H9 (cell line): ENCODE data around the gene KEAP1. TPM values are rescaled to one million over a fixed set of nuclear protein-coding genes. Genes with fewer than 3 reads are reported as not detected.

Source experiments
- DNase-seq: peaks from one replicate; pipeline ENCODE4 v3.0.0-alpha.2; 2017
- H2AFZ ChIP-seq: one replicate; pipeline ENCODE4 v1.6.1; 2013; ENCODE audit warnings: mild to moderate bottlenecking, low read length, control low read depth, moderate library complexity
- H2AK5ac ChIP-seq: 2 replicates; pipeline ENCODE4 v1.6.1; 2013; ENCODE audit warnings: low read length, control low read depth, mixed read lengths; ENCODE audit not compliant: insufficient read length
- H2BK120ac ChIP-seq: one replicate; pipeline ENCODE4 v1.6.1; 2013; ENCODE audit warnings: low read depth, mild to moderate bottlenecking, low read length, control low read depth, inconsistent platforms; ENCODE audit not compliant: poor library complexity, severe bottlenecking
- H2BK12ac ChIP-seq: 2 replicates; pipeline ENCODE4 v1.6.1; 2013; ENCODE audit warnings: low read length, control low read depth, mixed read lengths, low read depth; ENCODE audit not compliant: insufficient read length
- H2BK15ac ChIP-seq: 2 replicates; pipeline ENCODE4 v1.6.1; 2013; ENCODE audit warnings: low read depth, low read length, control low read depth
- H2BK20ac ChIP-seq: one replicate; pipeline ENCODE4 v1.6.1; 2013; ENCODE audit warnings: low read depth, mild to moderate bottlenecking, low read length, control low read depth, inconsistent platforms; ENCODE audit not compliant: poor library complexity, severe bottlenecking
- H2BK5ac ChIP-seq: 2 replicates; pipeline ENCODE4 v1.6.1; 2013; ENCODE audit warnings: low read length, control low read depth, mixed read lengths; ENCODE audit not compliant: insufficient read length
- H3K14ac ChIP-seq: 2 replicates; pipeline ENCODE4 v1.6.1; 2013; ENCODE audit warnings: low read length, control low read depth; ENCODE audit not compliant: insufficient read depth
- H3K18ac ChIP-seq: 2 replicates; pipeline ENCODE4 v1.6.1; 2013; ENCODE audit warnings: low read depth, mild to moderate bottlenecking, mixed read lengths, low read length, control low read depth; ENCODE audit not compliant: insufficient read length
- H3K23ac ChIP-seq: 2 replicates; pipeline ENCODE4 v1.6.1; 2013; ENCODE audit warnings: low read length, control low read depth, mixed read lengths, low read depth; ENCODE audit not compliant: insufficient read length
- H3K23me2 ChIP-seq: 2 replicates; pipeline ENCODE4 v1.6.1; 2013; ENCODE audit warnings: low read depth, mild to moderate bottlenecking, mixed read lengths, low read length, control low read depth; ENCODE audit not compliant: insufficient read length, poor library complexity, severe bottlenecking
- H3K27ac ChIP-seq: 2 replicates; pipeline ENCODE4 v1.5.1; 2013; ENCODE audit warnings: low read length, control low read depth, mixed read lengths, low read depth; ENCODE audit not compliant: insufficient read length
- H3K27me3 ChIP-seq: 2 replicates; pipeline ENCODE4 v1.6.1; 2013; ENCODE audit warnings: low read length, control low read depth, inconsistent platforms; ENCODE audit not compliant: insufficient read depth
- H3K4ac ChIP-seq: 2 replicates; pipeline ENCODE4 v1.6.1; 2013; ENCODE audit warnings: low read depth, mild to moderate bottlenecking, control low read depth, inconsistent platforms, low read length, moderate library complexity
- H3K4me1 ChIP-seq: 2 replicates; pipeline ENCODE4 v1.6.1; 2013; ENCODE audit warnings: low read length, control low read depth, inconsistent platforms; ENCODE audit not compliant: insufficient read depth
- H3K4me2 ChIP-seq: 2 replicates; pipeline ENCODE4 v1.6.1; 2013; ENCODE audit warnings: low read length, control low read depth, mixed read lengths; ENCODE audit not compliant: insufficient read length, insufficient read depth
- H3K56ac ChIP-seq: 2 replicates; pipeline ENCODE4 v1.6.1; 2013; ENCODE audit warnings: low read depth, mild to moderate bottlenecking, mixed read lengths, low read length, control low read depth; ENCODE audit not compliant: insufficient read length
- H3K79me1 ChIP-seq: 2 replicates; pipeline ENCODE4 v1.6.1; 2013; ENCODE audit warnings: low read depth, mild to moderate bottlenecking, moderate library complexity, low read length, control low read depth, inconsistent platforms; ENCODE audit not compliant: insufficient read depth, poor library complexity, severe bottlenecking
- H3K79me2 ChIP-seq: 2 replicates; pipeline ENCODE4 v1.6.1; 2013; ENCODE audit warnings: low read length, control low read depth, inconsistent platforms; ENCODE audit not compliant: insufficient read depth
- H3K9ac ChIP-seq: 2 replicates; pipeline ENCODE4 v1.6.1; 2013; ENCODE audit warnings: low read length, control low read depth, mixed read lengths; ENCODE audit not compliant: insufficient read length; ENCODE audit errors: extremely low read depth
- H3K9me3 ChIP-seq: one replicate; pipeline ENCODE4 v1.6.1; 2013; ENCODE audit warnings: low read depth, low read length, inconsistent platforms; ENCODE audit not compliant: control insufficient read depth
- H3T11ph ChIP-seq: one replicate; pipeline ENCODE4 v1.6.1; 2013; ENCODE audit warnings: mild to moderate bottlenecking, low read length, control low read depth, inconsistent platforms
- H4K20me1 ChIP-seq: one replicate; pipeline ENCODE4 v1.6.1; 2013; ENCODE audit not compliant: control insufficient read depth, insufficient read length, insufficient read depth
- H4K5ac ChIP-seq: 2 replicates; pipeline ENCODE4 v1.6.1; 2013; ENCODE audit warnings: low read depth, mild to moderate bottlenecking, mixed read lengths, low read length, control low read depth; ENCODE audit not compliant: insufficient read length
- H4K8ac ChIP-seq: replicated peaks from 2 replicates; pipeline ENCODE4 v1.6.1; 2013; ENCODE audit warnings: low read length, control low read depth, mixed read lengths, low read depth; ENCODE audit not compliant: insufficient read length
- H4K91ac ChIP-seq: 2 replicates; pipeline ENCODE4 v1.6.1; 2013; ENCODE audit warnings: low read depth, mild to moderate bottlenecking, moderate library complexity, mixed read lengths, low read length, control low read depth; ENCODE audit not compliant: insufficient read length
- H3K27ac Mint-ChIP-seq, 3 experiments: 2 replicates in 2 of 3; 3 replicates in 1 of 3; pipeline ENCODE4 v1.8.0; 2020 to 2021; ENCODE audit warnings: mixed read lengths in 3 of 3, mild to moderate bottlenecking in 1 of 3, moderate library complexity in 1 of 3
- H3K27me3 Mint-ChIP-seq: 2 replicates; pipeline ENCODE4 v1.8.0; 2021; ENCODE audit warnings: low read depth, mild to moderate bottlenecking, moderate library complexity, mixed read lengths
- H3K36me3 Mint-ChIP-seq, 3 experiments: 2 replicates in 2 of 3; 3 replicates in 1 of 3; pipeline ENCODE4 v1.8.0; 2020 to 2021; ENCODE audit warnings: low read depth in 3 of 3, mixed read lengths in 3 of 3; ENCODE audit not compliant: insufficient read depth in 1 of 3
- H3K4me1 Mint-ChIP-seq, 2 experiments: 2 replicates each; pipeline ENCODE4 v1.8.0; 2020; ENCODE audit warnings: mixed read lengths in 2 of 2
- H3K4me3 Mint-ChIP-seq, 2 experiments: 2 replicates in 1 of 2; 3 replicates in 1 of 2; pipeline ENCODE4 v1.8.0; 2020 to 2021; ENCODE audit warnings: mild to moderate bottlenecking in 2 of 2, mixed read lengths in 2 of 2, moderate library complexity in 1 of 2
- H3K9me3 Mint-ChIP-seq, 2 experiments: 2 replicates in 1 of 2; 3 replicates in 1 of 2; pipeline ENCODE4 v1.8.0; 2020; ENCODE audit warnings: mild to moderate bottlenecking in 2 of 2, mixed read lengths in 2 of 2, moderate library complexity in 1 of 2
- WGBS: extraction: QIAGEN DNeasy Blood & Tissue Kit; methylation state at CpG from one replicate; pipeline ENCODE4 v1.1.7; 2013; ENCODE audit warnings: missing lambda C conversion rate, low lambda C conversion rate, mixed read lengths; ENCODE audit not compliant: insufficient read length; ENCODE audit errors: extremely low coverage; 5-methylcytosine and 5-hydroxymethylcytosine counted together
- total RNA-seq: library from RNA; stranded (reverse); gene quantifications from 2 replicates; pipeline ENCODE4 v1.2.1, GENCODE V29; 2021
- TF ChIP-seq, protein P1 (sequence below): fragments of 200-600 bp; sonication (generic); conservative IDR thresholded peaks from 3 replicates; pipeline ENCODE4 v1.8.0; 2021; ENCODE audit warnings: antibody characterized with exemption, mild to moderate bottlenecking

KEAP1 gene
- total RNA-seq, 1 experiment from 2014 or later, result 88.7 TPM

DNA sequence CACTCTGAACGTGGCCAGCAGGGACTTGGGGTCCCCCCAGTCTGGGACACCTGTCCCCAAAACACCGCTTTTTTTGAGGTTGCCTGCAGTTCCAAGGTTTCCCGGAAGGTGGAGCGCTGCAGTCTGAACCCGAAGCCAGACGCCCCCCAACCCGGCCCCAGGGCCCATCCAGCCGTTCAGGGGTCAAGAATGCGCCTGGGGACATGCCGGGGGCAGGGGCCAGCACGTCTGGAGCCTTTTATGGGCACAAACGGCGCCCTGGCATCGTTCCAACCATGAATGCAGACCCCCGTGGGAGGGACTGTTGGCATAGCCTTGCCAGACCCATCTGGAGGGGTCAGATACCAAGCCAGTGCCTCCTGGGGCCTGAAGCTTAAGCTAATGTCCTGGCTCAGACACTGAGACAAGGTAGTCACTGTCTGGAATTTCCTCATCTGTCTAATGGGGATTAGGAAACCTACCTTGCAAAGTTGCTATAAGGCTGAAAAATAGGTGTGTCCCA is 7.2 kb upstream of the KEAP1 start:
- H4K20me1 ChIP-seq, result no peaks in the 10 kb centered on the region
- Mint-ChIP-seq H3K4me1 (peaks cover 1 to 4% of the 10 kb centered on the region in 2 experiments; a peak in 2 of 4 replicates), H3K36me3 (peaks cover 7 to 10% (median 8%) of the 10 kb centered on the region in 3 experiments; a peak in 6 of 7 replicates), H3K27me3 (no peaks in the 10 kb centered on the region; the same call in 1 of the 2 replicates), H3K9me3 (no peaks in the 10 kb centered on the region; a peak in 1 of 5 replicates), H3K27ac (peak overlapping the region in 1 of 3 experiments; percentile 15; a peak in 1 of 7 replicates), H3K4me3 (no peak overlapping the region; a peak in 1 of 5 replicates)
- DNase-seq, result peak; percentile 74
- no peak overlapping the region for H3K4me2 ChIP-seq
- H2BK15ac ChIP-seq, result no peak overlapping the region
- peaks cover 7% of the 10 kb centered on the region; the same call in 1 of the 2 replicates for H3K27me3 ChIP-seq
- no peak overlapping the region for H4K5ac ChIP-seq
- no peak overlapping the region for H3K18ac ChIP-seq
- no peak overlapping the region for H2AK5ac ChIP-seq
- H3K56ac ChIP-seq, result no peak overlapping the region
- H3K79me1 ChIP-seq, result no peaks in the 10 kb centered on the region
- no peak overlapping the region for H4K8ac ChIP-seq
- no peaks in the 10 kb centered on the region for H3K79me2 ChIP-seq
- H3K14ac ChIP-seq, result no peak overlapping the region
- H3K23ac ChIP-seq, result no peak overlapping the region
- no CpG with 5 or more reads among the region's 15 CpGs for WGBS
- H3K9ac ChIP-seq, result no peak overlapping the region
- no peaks in the 10 kb centered on the region for H3K9me3 ChIP-seq
- H3K27ac ChIP-seq, result no peak overlapping the region
- no peak overlapping the region for H3T11ph ChIP-seq
- H2BK12ac ChIP-seq, result no peak overlapping the region
- no peak overlapping the region for H3K4ac ChIP-seq
- no peaks in the 10 kb centered on the region for H3K4me1 ChIP-seq
- no peak overlapping the region for H2BK5ac ChIP-seq
- H4K91ac ChIP-seq, result no peak overlapping the region
- H3K23me2 ChIP-seq, result peaks cover 7% of the 10 kb centered on the region
- TF ChIP-seq, protein P1, sequence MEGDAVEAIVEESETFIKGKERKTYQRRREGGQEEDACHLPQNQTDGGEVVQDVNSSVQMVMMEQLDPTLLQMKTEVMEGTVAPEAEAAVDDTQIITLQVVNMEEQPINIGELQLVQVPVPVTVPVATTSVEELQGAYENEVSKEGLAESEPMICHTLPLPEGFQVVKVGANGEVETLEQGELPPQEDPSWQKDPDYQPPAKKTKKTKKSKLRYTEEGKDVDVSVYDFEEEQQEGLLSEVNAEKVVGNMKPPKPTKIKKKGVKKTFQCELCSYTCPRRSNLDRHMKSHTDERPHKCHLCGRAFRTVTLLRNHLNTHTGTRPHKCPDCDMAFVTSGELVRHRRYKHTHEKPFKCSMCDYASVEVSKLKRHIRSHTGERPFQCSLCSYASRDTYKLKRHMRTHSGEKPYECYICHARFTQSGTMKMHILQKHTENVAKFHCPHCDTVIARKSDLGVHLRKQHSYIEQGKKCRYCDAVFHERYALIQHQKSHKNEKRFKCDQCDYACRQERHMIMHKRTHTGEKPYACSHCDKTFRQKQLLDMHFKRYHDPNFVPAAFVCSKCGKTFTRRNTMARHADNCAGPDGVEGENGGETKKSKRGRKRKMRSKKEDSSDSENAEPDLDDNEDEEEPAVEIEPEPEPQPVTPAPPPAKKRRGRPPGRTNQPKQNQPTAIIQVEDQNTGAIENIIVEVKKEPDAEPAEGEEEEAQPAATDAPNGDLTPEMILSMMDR, result peak; percentile 90
- H2BK120ac ChIP-seq, result no peak overlapping the region
- H2AFZ ChIP-seq, result no peak overlapping the region
- no peak overlapping the region for H2BK20ac ChIP-seq
